Thymus (tissue), 11 donors: ENCODE measurements around the gene FKBP10. TPM values are rescaled to one million over a fixed set of nuclear protein-coding genes. Genes with fewer than 3 reads are reported as not detected.
"Not testable (repeated sequence)": the region's sequence is repeated elsewhere in the genome, so short reads cannot be mapped to it uniquely, and the experiment has no call there.

ENCODE experiments used
- DNase-seq, 9 donors: peaks; one replicate each; pipeline ENCODE4 v3.0.0-alpha.2; 2013; ENCODE audit warnings: low spot score in 9 of 9, low read depth in 6 of 9, missing footprints in 1 of 9
- H3K27ac ChIP-seq, 2 donors: one replicate each; pipeline ENCODE4 v1.5.1; 2013; ENCODE audit warnings: control low read depth in 1 of 2, low read depth in 1 of 2, low read length in 1 of 2, mild to moderate bottlenecking in 1 of 2, moderate library complexity in 1 of 2
- H3K27me3 ChIP-seq, 2 donors: one replicate each; pipeline ENCODE4 v1.5.1; 2013; ENCODE audit warnings: low read length in 1 of 2; ENCODE audit not compliant: control insufficient read depth in 2 of 2, insufficient read depth in 1 of 2
- H3K36me3 ChIP-seq, 2 donors: one replicate each; pipeline ENCODE4 v1.5.1; 2013; ENCODE audit warnings: low read length in 1 of 2, mild to moderate bottlenecking in 1 of 2, moderate library complexity in 1 of 2; ENCODE audit not compliant: control insufficient read depth in 2 of 2, insufficient read depth in 2 of 2
- H3K4me1 ChIP-seq, 2 donors: one replicate each; pipeline ENCODE4 v1.5.1; 2013; ENCODE audit warnings: low read length in 2 of 2; ENCODE audit not compliant: control insufficient read depth in 2 of 2, insufficient read depth in 2 of 2
- H3K4me3 ChIP-seq, 2 donors: one replicate each; pipeline ENCODE4 v1.5.1; 2013; ENCODE audit warnings: low read length in 2 of 2, control low read depth in 1 of 2, mild to moderate bottlenecking in 1 of 2
- H3K9me3 ChIP-seq, 2 donors: one replicate each; pipeline ENCODE4 v1.5.1; 2013; ENCODE audit warnings: low read length in 1 of 2, mild to moderate bottlenecking in 1 of 2; ENCODE audit not compliant: control insufficient read depth in 2 of 2, insufficient read depth in 1 of 2
- WGBS: extraction: QIAGEN DNeasy Blood & Tissue Kit; methylation state at CpG from one replicate; pipeline ENCODE4 v1.1.7; 2013; 5-methylcytosine and 5-hydroxymethylcytosine counted together
- polyA plus RNA-seq: library from polyadenylated mRNA; stranded (reverse); fragments of 200-250 nt; gene quantifications from one replicate; pipeline ENCODE4 v1.2.3, GENCODE V29; 2013
- total RNA-seq: library from RNA; stranded (reverse); fragments of 120-200 nt; gene quantifications from one replicate; pipeline ENCODE4 v1.2.4, GENCODE V29; 2013
- donor health status: healthy.

Gene FKBP10
- total and polyA plus RNA-seq, 2 donors, result 9.1 to 9.6 TPM

- H3K4me3 ChIP-seq, H3K4me1 ChIP-seq, H3K9me3 ChIP-seq, H3K27me3 ChIP-seq, H3K36me3 ChIP-seq, DNase-seq, H3K27ac ChIP-seq: not testable (repeated sequence)
- WGBS, result 90% methylated on average over 10 of the region's 10 CpGs
Measured at GRCh38 chr17:41829961-41830360, 17.2 kb downstream of the FKBP10 start.

GRCh38 chr17:41835214-41835799 lies 22.5 kb downstream of the FKBP10 start:
- 37% methylated on average over 13 of the region's 13 CpGs for WGBS

GRCh38 chr17:41835800-41836549 lies 23.2 kb downstream of the FKBP10 start, which contains the start of gene NT5C3B:
Gene NT5C3B (minus strand): TSS chr17:41836232. CDS start chr17:41836193, 39 bp downstream.
- DNase-seq, result peak in 6 of 9 donors; percentile 1 to 68 (median 27)
- peaks cover 0 to 26% of the 10 kb centered on the region in 2 donors for H3K27me3 ChIP-seq
- H3K4me1 ChIP-seq, result peaks cover 3 to 11% of the 10 kb centered on the region in 2 donors
- no peak within 1 kb of the TSS for H3K27ac ChIP-seq
- H3K9me3 ChIP-seq, result no peaks in the 10 kb centered on the region
- 1% methylated on average over 72 of the region's 72 CpGs for WGBS
- peaks cover 0 to 2% of the 10 kb centered on the region in 2 donors for H3K36me3 ChIP-seq
- peak within 1 kb of the TSS; percentile 54 to 67 for H3K4me3 ChIP-seq

More at GRCh38 chr17:41835214-41835799, 22.5 kb downstream of the FKBP10 start:
- DNase-seq, result no peak
- no peak overlapping the region for H3K27ac ChIP-seq
- H3K9me3 ChIP-seq, result no peaks in the 10 kb centered on the region
- peak overlapping the region; percentile 54 to 67 for H3K4me3 ChIP-seq
- peaks cover 0 to 26% of the 10 kb centered on the region in 2 donors for H3K27me3 ChIP-seq
- H3K4me1 ChIP-seq, result peaks cover 3 to 11% of the 10 kb centered on the region in 2 donors
- peaks cover 0 to 6% of the 10 kb centered on the region in 2 donors for H3K36me3 ChIP-seq

- peaks cover 3 to 11% of the 10 kb centered on the region in 2 donors for H3K4me1 ChIP-seq
- 64% methylated on average over 21 of the region's 21 CpGs for WGBS
Measured at GRCh38 chr17:41836550-41837196, 23.9 kb downstream of the FKBP10 start.

GRCh38 chr17:41837761-41838538 lies 25.1 kb downstream of the FKBP10 start, which contains the start of gene KLHL10:
Gene KLHL10 (plus strand): TSS chr17:41837825. CDS start chr17:41837933, 108 bp downstream.
- no peak within 1 kb of the TSS for H3K27ac ChIP-seq

More at GRCh38 chr17:41836550-41837196, 23.9 kb downstream of the FKBP10 start:
- peak overlapping the region; percentile 54 to 67 for H3K4me3 ChIP-seq
- H3K36me3 ChIP-seq, result no peaks in the 10 kb centered on the region
- no peak for DNase-seq
- no peaks in the 10 kb centered on the region for H3K9me3 ChIP-seq
- H3K27me3 ChIP-seq, result peaks cover 0 to 26% of the 10 kb centered on the region in 2 donors
- no peak overlapping the region for H3K27ac ChIP-seq

GRCh38 chr17:41839448-41839847 lies 26.6 kb downstream of the FKBP10 start:
- DNase-seq, H3K4me3 ChIP-seq, H3K9me3 ChIP-seq, H3K36me3 ChIP-seq, H3K27ac ChIP-seq: not testable (repeated sequence)
- WGBS, result 97% methylated on average over 2 of the region's 2 CpGs
- Histone ChIP-seq H3K27me3 (peaks cover 0 to 26% of the 10 kb centered on the region in 2 donors), H3K4me1 (peaks cover 3 to 11% of the 10 kb centered on the region in 2 donors)

More at GRCh38 chr17:41837761-41838538, 25.1 kb downstream of the FKBP10 start, which contains the start of gene KLHL10:
- Histone ChIP-seq H3K27me3 (peaks cover 0 to 26% of the 10 kb centered on the region in 2 donors), H3K9me3 (no peaks in the 10 kb centered on the region), H3K36me3 (no peaks in the 10 kb centered on the region), H3K4me1 (peaks cover 3 to 11% of the 10 kb centered on the region in 2 donors), H3K4me3 (no peak within 1 kb of the TSS)
- 98% methylated on average over 15 of the region's 15 CpGs for WGBS
- DNase-seq, result no peak

GRCh38 chr17:41840781-41841180 lies 28.0 kb downstream of the FKBP10 start:
- H3K36me3 ChIP-seq, H3K9me3 ChIP-seq, H3K4me1 ChIP-seq, H3K27ac ChIP-seq, DNase-seq, H3K4me3 ChIP-seq: not testable (repeated sequence)
- peaks cover 0 to 19% of the 10 kb centered on the region in 2 donors for H3K27me3 ChIP-seq
- WGBS, result 94% methylated on average over 6 of the region's 6 CpGs

GRCh38 chr17:41844971-41845370 lies 32.2 kb downstream of the FKBP10 start:
- no peaks in the 10 kb centered on the region for H3K9me3 ChIP-seq
- 98% methylated on average over 6 of the region's 6 CpGs for WGBS
- H3K4me3 ChIP-seq, result no peak overlapping the region
- no peaks in the 10 kb centered on the region for H3K27me3 ChIP-seq
- no peak overlapping the region for H3K27ac ChIP-seq
- no peaks in the 10 kb centered on the region for H3K4me1 ChIP-seq
- peaks cover 3 to 4% of the 10 kb centered on the region in 2 donors for H3K36me3 ChIP-seq
- DNase-seq, result no peak
